Lung (tissue), 12 donors: ENCODE data around the gene YWHAB. TPM values are rescaled to one million over a fixed set of nuclear protein-coding genes. Genes with fewer than 3 reads are reported as not detected.

Source experiments
- ATAC-seq: fragments of 200-7000 bp; cut with Tn5 transposase; one replicate; pipeline ENCODE4 v1.9.1; 2020; ENCODE audit warnings: moderate number of reproducible peaks; ENCODE audit not compliant: insufficient read depth, low FRiP score
- DNase-seq, 3 donors: peaks; one replicate each; pipeline ENCODE4 v3.0.0-alpha.2; 2013 to 2017
- H3K27ac ChIP-seq, 2 donors: one replicate each; pipeline ENCODE4 v1.5.1; 2013; ENCODE audit warnings: mild to moderate bottlenecking in 2 of 2, moderate library complexity in 2 of 2, control low read depth in 1 of 2, inconsistent platforms in 1 of 2, low read depth in 1 of 2, low read length in 1 of 2
- H3K27me3 ChIP-seq, 3 donors: one replicate each; pipeline ENCODE4 v1.5.1; 2013; ENCODE audit warnings: low read length in 2 of 3; ENCODE audit not compliant: control insufficient read depth in 3 of 3, insufficient read depth in 3 of 3
- H3K36me3 ChIP-seq, 4 donors: one replicate each; pipeline ENCODE4 v1.5.1; 2013; ENCODE audit warnings: low read length in 4 of 4, mild to moderate bottlenecking in 1 of 4, moderate library complexity in 1 of 4; ENCODE audit not compliant: control insufficient read depth in 4 of 4, insufficient read depth in 4 of 4
- H3K4me1 ChIP-seq, 5 donors: one replicate each; pipeline ENCODE4 v1.5.1; 2013; ENCODE audit warnings: low read length in 5 of 5, mild to moderate bottlenecking in 2 of 5, moderate library complexity in 1 of 5; ENCODE audit not compliant: control insufficient read depth in 5 of 5, insufficient read depth in 5 of 5
- H3K4me3 ChIP-seq: one replicate; pipeline ENCODE4 v1.5.1; 2013; ENCODE audit warnings: mild to moderate bottlenecking, control low read depth, moderate library complexity
- H3K9ac ChIP-seq, 2 donors: one replicate each; pipeline ENCODE4 v1.5.1; 2013; ENCODE audit warnings: low read length in 2 of 2, control low read depth in 1 of 2; ENCODE audit not compliant: insufficient read depth in 1 of 2
- H3K9me3 ChIP-seq, 4 donors: one replicate each; pipeline ENCODE4 v1.5.1; 2013; ENCODE audit warnings: low read length in 3 of 4, mild to moderate bottlenecking in 1 of 4, moderate library complexity in 1 of 4; ENCODE audit not compliant: control insufficient read depth in 4 of 4, insufficient read depth in 3 of 4
- WGBS, 2 donors: extraction: QIAGEN DNeasy Blood & Tissue Kit; methylation state at CpG; one replicate each; pipeline ENCODE4 v1.1.7; 2013; 5-methylcytosine and 5-hydroxymethylcytosine counted together
- polyA plus RNA-seq, 2 donors: library from polyadenylated mRNA; stranded (reverse); fragments of 200-250 nt; gene quantifications; one replicate each; pipeline ENCODE4 v1.2.1, GENCODE V29; 2013
- total RNA-seq, 2 donors: library from RNA; depleted of rRNA in 1 of 2; stranded (reverse); fragments of >200 nt in 1 of 2; gene quantifications; one replicate each; pipeline ENCODE4 v1.2.1, GENCODE V29; 2014 to 2021
- TF ChIP-seq, protein P1 (sequence below): IDR thresholded peaks from 2 replicates; pipeline ENCODE4 v1.5.1; 2012; ENCODE audit warnings: mild to moderate bottlenecking; ENCODE audit errors: control extremely low read depth, extremely low read depth
- donor health status: control.
- donor health status: control.
- donor health status: Bipolar disorder and iron deficiency.
- donor health status: healthy.
- donor health status: DM: yes; HTN: yes; CAD: no.

Gene YWHAB
- total and polyA plus RNA-seq, 4 donors = 69.0 to 186 (median 125) TPM

DNA sequence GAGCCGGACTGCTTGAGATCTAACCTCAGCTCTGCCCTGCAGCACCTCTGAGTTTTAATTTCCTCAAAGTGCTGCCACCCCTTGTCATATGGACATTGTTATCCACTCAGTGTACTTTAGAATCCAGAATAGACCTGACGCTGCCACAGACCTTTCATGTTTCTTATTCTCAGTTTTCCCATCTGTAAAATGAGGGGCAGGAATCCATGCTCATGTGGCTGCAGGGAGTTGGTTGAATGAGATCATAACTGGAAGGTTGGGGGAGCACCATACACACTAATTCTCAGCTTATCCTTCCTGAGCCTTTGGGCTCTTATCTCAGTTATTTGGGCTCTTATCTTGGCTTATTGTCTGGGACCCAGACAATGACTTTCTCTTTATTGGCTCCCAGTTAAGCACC is 26.7 kb downstream of the YWHAB start:
- TF ChIP-seq, protein P1, sequence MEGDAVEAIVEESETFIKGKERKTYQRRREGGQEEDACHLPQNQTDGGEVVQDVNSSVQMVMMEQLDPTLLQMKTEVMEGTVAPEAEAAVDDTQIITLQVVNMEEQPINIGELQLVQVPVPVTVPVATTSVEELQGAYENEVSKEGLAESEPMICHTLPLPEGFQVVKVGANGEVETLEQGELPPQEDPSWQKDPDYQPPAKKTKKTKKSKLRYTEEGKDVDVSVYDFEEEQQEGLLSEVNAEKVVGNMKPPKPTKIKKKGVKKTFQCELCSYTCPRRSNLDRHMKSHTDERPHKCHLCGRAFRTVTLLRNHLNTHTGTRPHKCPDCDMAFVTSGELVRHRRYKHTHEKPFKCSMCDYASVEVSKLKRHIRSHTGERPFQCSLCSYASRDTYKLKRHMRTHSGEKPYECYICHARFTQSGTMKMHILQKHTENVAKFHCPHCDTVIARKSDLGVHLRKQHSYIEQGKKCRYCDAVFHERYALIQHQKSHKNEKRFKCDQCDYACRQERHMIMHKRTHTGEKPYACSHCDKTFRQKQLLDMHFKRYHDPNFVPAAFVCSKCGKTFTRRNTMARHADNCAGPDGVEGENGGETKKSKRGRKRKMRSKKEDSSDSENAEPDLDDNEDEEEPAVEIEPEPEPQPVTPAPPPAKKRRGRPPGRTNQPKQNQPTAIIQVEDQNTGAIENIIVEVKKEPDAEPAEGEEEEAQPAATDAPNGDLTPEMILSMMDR = no peak
- peaks cover 0 to 15% (median 4%) of the 10 kb centered on the region in 5 donors for H3K4me1 ChIP-seq
- H3K4me3 ChIP-seq = no peak overlapping the region
- peaks cover 3 to 11% (median 9%) of the 10 kb centered on the region in 4 donors for H3K36me3 ChIP-seq
- ATAC-seq = no peak
- H3K9me3 ChIP-seq = no peaks in the 10 kb centered on the region
- H3K9ac ChIP-seq = no peak overlapping the region
- WGBS, 2 donors = 86 to 97% methylated on average over 2 of the region's 2 CpGs
- H3K27ac ChIP-seq = no peak overlapping the region
- H3K27me3 ChIP-seq = no peaks in the 10 kb centered on the region
- DNase-seq = no peak

DNA sequence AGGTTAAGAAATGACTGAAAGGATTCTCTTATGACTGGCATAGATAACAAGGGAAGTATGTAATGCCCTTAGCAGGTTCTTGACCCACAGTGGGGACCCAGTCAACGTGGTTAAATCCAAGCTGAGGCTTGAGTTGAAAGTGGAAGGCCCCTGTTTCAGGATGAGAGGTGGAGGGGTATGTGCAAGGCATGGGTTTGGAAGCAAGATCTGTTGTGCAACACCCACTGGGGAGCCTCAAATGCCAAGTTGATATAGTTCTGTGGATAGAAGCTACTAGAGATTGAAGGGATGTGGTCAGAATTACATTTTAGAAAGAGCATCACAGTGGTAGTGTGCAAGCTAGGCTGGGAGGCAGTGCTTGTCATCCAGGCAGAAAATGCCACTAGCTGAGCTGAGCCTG is 29.4 kb downstream of the YWHAB start:
- no peak for ATAC-seq
- Histone ChIP-seq H3K27me3 (no peaks in the 10 kb centered on the region), H3K9me3 (no peaks in the 10 kb centered on the region), H3K9ac (no peak overlapping the region), H3K27ac (no peak overlapping the region), H3K4me3 (no peak overlapping the region), H3K4me1 (peaks cover 0 to 9% (median 4%) of the 10 kb centered on the region in 5 donors), H3K36me3 (peaks cover 0 to 10% (median 6%) of the 10 kb centered on the region in 4 donors)
- no peak for DNase-seq
- WGBS, 2 donors = 26 to 56% methylated on average over 1 of the region's 1 CpG
- TF ChIP-seq, protein P1 = no peak

DNA sequence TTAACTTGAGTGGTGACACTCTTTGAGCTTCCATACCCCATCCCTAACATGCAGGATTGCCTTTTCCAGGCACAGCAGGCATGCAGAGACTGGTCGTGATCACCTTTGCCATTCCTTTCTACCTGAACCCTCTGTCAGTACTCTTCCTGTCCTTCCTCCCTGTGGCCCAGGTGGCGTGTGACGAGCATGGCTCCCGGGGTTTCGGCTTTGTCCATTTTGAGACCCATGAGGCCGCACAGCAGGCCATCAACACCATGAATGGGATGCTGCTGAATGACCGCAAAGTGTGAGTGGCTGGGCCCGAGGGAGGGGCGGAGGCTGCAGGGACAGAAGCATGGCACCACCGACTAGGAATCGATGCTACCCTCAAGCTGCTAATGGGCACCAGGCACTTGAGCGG is 31.1 kb downstream of the YWHAB start:
- no peak overlapping the region for H3K9ac ChIP-seq
- TF ChIP-seq, protein P1 = no peak
- H3K9me3 ChIP-seq = no peaks in the 10 kb centered on the region
- no peak for ATAC-seq
- peaks cover 0 to 10% (median 7%) of the 10 kb centered on the region in 4 donors for H3K36me3 ChIP-seq
- peaks cover 0 to under 1% (median 0%) of the 10 kb centered on the region in 5 donors for H3K4me1 ChIP-seq
- no peaks in the 10 kb centered on the region for H3K27me3 ChIP-seq
- WGBS, 2 donors = 94 to 96% methylated on average over 12 of the region's 12 CpGs
- no peak for DNase-seq
- H3K27ac ChIP-seq = no peak overlapping the region
- no peak overlapping the region for H3K4me3 ChIP-seq

DNA sequence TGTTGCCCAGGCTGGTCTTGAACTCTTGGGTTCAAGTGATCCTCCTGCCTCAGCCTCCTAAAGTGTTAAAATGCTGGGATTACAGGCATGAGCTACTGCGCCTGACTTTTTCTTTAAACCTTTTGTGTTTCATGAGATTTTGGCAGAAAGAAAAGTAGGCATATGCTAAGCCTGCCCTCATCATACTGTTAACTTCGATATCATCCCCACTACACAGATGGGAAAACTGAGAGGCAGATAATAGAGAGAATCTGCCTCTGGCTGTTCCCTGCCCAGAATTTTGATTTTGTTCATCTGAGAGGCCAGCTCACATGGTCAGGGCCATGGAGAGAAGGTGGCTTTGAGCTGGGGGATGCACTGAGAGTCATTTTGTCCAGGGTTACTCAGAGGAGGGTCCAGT is 31.9 kb downstream of the YWHAB start:
- ATAC-seq = no peak
- whole genome bisulfite sequencing, 2 donors = 96 to 98% methylated on average over 2 of the region's 2 CpGs
- H3K4me3 ChIP-seq = no peak overlapping the region
- peaks cover 0 to 10% (median 9%) of the 10 kb centered on the region in 4 donors for H3K36me3 ChIP-seq
- TF ChIP-seq, protein P1 = no peak
- H3K4me1 ChIP-seq = no peaks in the 10 kb centered on the region
- no peaks in the 10 kb centered on the region for H3K9me3 ChIP-seq
- H3K9ac ChIP-seq = no peak overlapping the region
- no peak overlapping the region for H3K27ac ChIP-seq
- DNase-seq = no peak
- no peaks in the 10 kb centered on the region for H3K27me3 ChIP-seq
